ENCODE measurements around the gene SMIM35.

Gene SMIM35

GRCh38 chr11:118047749-118048148 is 39.0 kb downstream of the SMIM35 start:
- no peak for ATAC-seq
- no peak for TF ChIP-seq ARNTL (CRISPR knock-in tag; IDR thresholded peaks at IDR 0.05; ENCODE audit: borderline replicate concordance, low read depth)
- TF ChIP-seq TOX (CRISPR knock-in tag; IDR thresholded peaks at IDR 0.05; ENCODE audit: borderline replicate concordance) = no peak
- no peak for TF ChIP-seq PATZ1 (CRISPR knock-in tag; IDR thresholded peaks at IDR 0.05; ENCODE audit: borderline replicate concordance)
- no peak for TF ChIP-seq TSHZ2 (CRISPR knock-in tag; IDR thresholded peaks at IDR 0.05)
- no peak for TF ChIP-seq POU6F1 (CRISPR knock-in tag; IDR thresholded peaks at IDR 0.05; ENCODE audit: borderline replicate concordance, low read depth)
- TF ChIP-seq ZNF8 (CRISPR knock-in tag; IDR thresholded peaks at IDR 0.05) = no peak
- TF ChIP-seq ZNF565 (CRISPR knock-in tag; conservative IDR thresholded peaks at IDR 0.05; ENCODE audit: low read depth) = no peak
- no peak for TF ChIP-seq ESRRG (CRISPR knock-in tag; IDR thresholded peaks at IDR 0.05)
- no peak for TF ChIP-seq ZFP30 (CRISPR knock-in tag; IDR thresholded peaks at IDR 0.05)
- TF ChIP-seq PPARA (CRISPR knock-in tag; IDR thresholded peaks at IDR 0.05; ENCODE audit: borderline replicate concordance) = no peak
- TF ChIP-seq OSR1 (CRISPR knock-in tag; IDR thresholded peaks at IDR 0.05) = no peak
- TF ChIP-seq GLIS3 (CRISPR knock-in tag; IDR thresholded peaks at IDR 0.05) = no peak
- TF ChIP-seq ZNF70 (CRISPR knock-in tag; IDR thresholded peaks at IDR 0.05) = no peak

DNA sequence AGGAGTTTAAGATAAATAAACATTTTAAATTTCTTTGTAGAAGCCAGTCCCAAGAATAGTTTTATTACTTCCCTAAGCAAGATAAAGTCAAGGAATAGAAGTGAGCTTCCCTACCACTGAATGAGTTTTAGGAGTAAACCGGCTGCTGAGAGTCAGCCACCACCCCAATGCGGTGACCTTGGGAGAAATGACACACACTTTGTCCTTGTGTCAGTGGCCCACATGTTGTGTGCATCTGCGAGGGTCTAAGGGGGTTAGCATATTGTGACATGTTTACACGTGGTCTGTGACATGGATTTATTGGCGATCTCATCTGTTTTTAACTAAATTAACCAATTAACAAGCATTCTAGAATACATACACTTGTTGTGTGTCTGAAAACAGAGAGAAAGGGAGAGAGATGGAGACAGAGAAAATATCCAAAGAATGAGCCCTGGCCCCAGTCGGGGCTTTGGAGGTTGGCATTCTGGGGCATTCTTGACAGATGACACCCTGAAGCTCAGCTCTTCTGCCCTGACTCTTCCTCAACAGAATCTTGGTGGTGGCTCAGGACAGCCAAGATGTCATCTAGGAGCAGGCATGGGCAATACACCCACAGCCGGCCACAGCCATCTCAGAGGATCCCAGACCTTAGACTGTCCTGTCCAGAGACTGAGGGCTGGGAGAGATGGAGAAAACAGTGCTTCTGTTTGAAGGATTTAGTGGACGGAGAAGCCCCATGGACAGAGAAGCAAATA is 39.6 kb downstream of the SMIM35 start:
- ATAC-seq = no peak
- TF ChIP-seq CREB5 (CRISPR knock-in tag; IDR thresholded peaks at IDR 0.05; ENCODE audit: low read depth) = no peak
- no peak for TF ChIP-seq OSR1 (CRISPR knock-in tag; IDR thresholded peaks at IDR 0.05)
- no peak for TF ChIP-seq ESRRG (CRISPR knock-in tag; IDR thresholded peaks at IDR 0.05)
- no peak for TF ChIP-seq RARB (CRISPR knock-in tag; IDR thresholded peaks at IDR 0.05)
- no peak for TF ChIP-seq SNAI2 (CRISPR knock-in tag; IDR thresholded peaks at IDR 0.05)
- TF ChIP-seq TCF4 (CRISPR knock-in tag; IDR thresholded peaks at IDR 0.05; ENCODE audit: borderline replicate concordance) = no peak
- TF ChIP-seq TSHZ2 (CRISPR knock-in tag; IDR thresholded peaks at IDR 0.05) = no peak
- TF ChIP-seq CSDC2 (CRISPR knock-in tag; IDR thresholded peaks at IDR 0.05) = no peak
- TF ChIP-seq ISL1 (CRISPR knock-in tag; IDR thresholded peaks at IDR 0.05) = no peak
- no peak for TF ChIP-seq ZNF8 (CRISPR knock-in tag; IDR thresholded peaks at IDR 0.05)
- TF ChIP-seq POU6F1 (CRISPR knock-in tag; IDR thresholded peaks at IDR 0.05; ENCODE audit: borderline replicate concordance, low read depth) = no peak
- TF ChIP-seq ZFP3 (CRISPR knock-in tag; IDR thresholded peaks at IDR 0.05) = no peak
- TF ChIP-seq GLIS3 (CRISPR knock-in tag; IDR thresholded peaks at IDR 0.05) = no peak
- TF ChIP-seq CSRNP3 (CRISPR knock-in tag; IDR thresholded peaks at IDR 0.05) = no peak
- no peak for TF ChIP-seq PPARA (CRISPR knock-in tag; IDR thresholded peaks at IDR 0.05; ENCODE audit: borderline replicate concordance)
- no peak for TF ChIP-seq ZFP30 (CRISPR knock-in tag; IDR thresholded peaks at IDR 0.05)
- no peak for TF ChIP-seq ARNTL (CRISPR knock-in tag; IDR thresholded peaks at IDR 0.05; ENCODE audit: borderline replicate concordance, low read depth)
- no peak for TF ChIP-seq ZNF565 (CRISPR knock-in tag; conservative IDR thresholded peaks at IDR 0.05; ENCODE audit: low read depth)
- TF ChIP-seq PATZ1 (CRISPR knock-in tag; IDR thresholded peaks at IDR 0.05; ENCODE audit: borderline replicate concordance) = no peak
- TF ChIP-seq BACH2 (CRISPR knock-in tag; IDR thresholded peaks at IDR 0.05; ENCODE audit: borderline replicate concordance) = no peak

Data from SK-N-SH treated with all-trans-retinoic acid at 6 μM for 48 hours (cell line).